HepG2 (cell line): ENCODE measurements around the gene RNF168. TPM values are rescaled to one million over a fixed set of nuclear protein-coding genes. Genes with fewer than 3 reads are reported as not detected.

Experiments
- ATF7-NPFF ChIP-seq: sonication (generic); formaldehyde crosslinking; IDR thresholded peaks from 2 replicates; pipeline ENCODE4 v1.8.1; 2023; ENCODE audit warnings: mild to moderate bottlenecking, low read depth, missing genetic modification reagents, moderate library complexity
- FOXO1 ChIP-seq: sonication (generic); formaldehyde crosslinking; IDR thresholded peaks from 2 replicates; pipeline ENCODE4 v1.4.0; 2020; ENCODE audit warnings: missing genetic modification reagents
- GZF1 ChIP-seq: sonication (generic); formaldehyde crosslinking; IDR thresholded peaks from 2 replicates; pipeline ENCODE4 v1.5.1; 2020; ENCODE audit warnings: mild to moderate bottlenecking, missing genetic modification reagents
- HNF4A ChIP-seq: sonication (generic); formaldehyde crosslinking; IDR thresholded peaks from 2 replicates; pipeline ENCODE4 v1.4.0; 2020; ENCODE audit warnings: missing genetic modification reagents
- HNRNPH1 ChIP-seq: fragments of 200-400 bp; formaldehyde crosslinking; optimal IDR thresholded peaks from 2 replicates; pipeline ENCODE3; 2017; ENCODE audit warnings: mild to moderate bottlenecking, low read depth, low read length
- HNRNPLL ChIP-seq: fragments of 200-400 bp; formaldehyde crosslinking; IDR thresholded peaks from 2 replicates; pipeline ENCODE4 v1.6.1; 2017; ENCODE audit warnings: mild to moderate bottlenecking, low read depth, low read length; ENCODE audit not compliant: poor library complexity, severe bottlenecking
- IRX3 ChIP-seq: sonication (generic); formaldehyde crosslinking; IDR thresholded peaks from 2 replicates; pipeline ENCODE4 v1.8.1; 2023; ENCODE audit warnings: mild to moderate bottlenecking, low read depth, missing genetic modification reagents, borderline replicate concordance
- KMT2B ChIP-seq: IDR thresholded peaks from 2 replicates; pipeline ENCODE4 v1.6.1; 2016; ENCODE audit warnings: missing genetic modification reagents, missing compliant biosample characterization
- MEIS2 ChIP-seq: sonication (generic); formaldehyde crosslinking; IDR thresholded peaks from 2 replicates; pipeline ENCODE4 v1.9.0; 2021; ENCODE audit warnings: mild to moderate bottlenecking, missing genetic modification reagents
- MYC ChIP-seq: sonication (generic); formaldehyde crosslinking; IDR thresholded peaks from 2 replicates; pipeline ENCODE4 v1.9.0; 2021; ENCODE audit warnings: missing genetic modification reagents, borderline replicate concordance
- NFKB2 ChIP-seq: sonication (generic); formaldehyde crosslinking; IDR thresholded peaks from 2 replicates; pipeline ENCODE4 v1.4.0; 2020; ENCODE audit warnings: missing genetic modification reagents, borderline replicate concordance
- NONO ChIP-seq, 2 experiments: fragments of 450-650 bp in 1 of 2; sonication (generic) in 1 of 2; formaldehyde crosslinking in 1 of 2; IDR thresholded peaks in 1 of 2; conservative IDR thresholded peaks in 1 of 2; 2 replicates each; pipeline versions ENCODE4 v1.6.1 to v1.8.0; 2017 to 2022; ENCODE audit warnings: mild to moderate bottlenecking in 1 of 2, missing genetic modification reagents in 1 of 2, moderate library complexity in 1 of 2
- RFX5 ChIP-seq: IDR thresholded peaks from 2 replicates; pipeline ENCODE4 v1.6.1; 2011; ENCODE audit warnings: low read depth, low read length, improper control_type of control experiment
- TBL1XR1 ChIP-seq: fragments of 150-350 bp; IDR thresholded peaks from 2 replicates; pipeline ENCODE4 v1.6.1; 2014; ENCODE audit warnings: borderline replicate concordance, low read length; ENCODE audit not compliant: partially characterized antibody
- ZBTB38 ChIP-seq: sonication (generic); formaldehyde crosslinking; IDR thresholded peaks from 2 replicates; pipeline ENCODE4 v1.5.1; 2020; ENCODE audit warnings: mild to moderate bottlenecking, missing genetic modification reagents
- ZBTB43 ChIP-seq: sonication (generic); formaldehyde crosslinking; conservative IDR thresholded peaks from 2 replicates; pipeline ENCODE4 v1.4.0; 2020; ENCODE audit warnings: missing genetic modification reagents
- ZMAT5 ChIP-seq: sonication (generic); formaldehyde crosslinking; IDR thresholded peaks from 2 replicates; pipeline ENCODE4 v1.5.0; 2020; ENCODE audit warnings: mild to moderate bottlenecking, low read depth, missing genetic modification reagents, borderline replicate concordance
- ZNF124 ChIP-seq: sonication (generic); formaldehyde crosslinking; IDR thresholded peaks from 2 replicates; pipeline ENCODE4 v1.4.0; 2020; ENCODE audit warnings: missing genetic modification reagents
- ZNF180 ChIP-seq: sonication (generic); formaldehyde crosslinking; IDR thresholded peaks from 2 replicates; pipeline ENCODE4 v1.4.0; 2020; ENCODE audit warnings: low read depth, missing genetic modification reagents, borderline replicate concordance
- ZNF20 ChIP-seq: sonication (generic); formaldehyde crosslinking; IDR thresholded peaks from 2 replicates; pipeline ENCODE4 v1.4.0; 2020; ENCODE audit warnings: mild to moderate bottlenecking, moderate library complexity, missing genetic modification reagents
- ZNF414 ChIP-seq: sonication (generic); formaldehyde crosslinking; IDR thresholded peaks from 2 replicates; pipeline ENCODE4 v1.5.0; 2020; ENCODE audit warnings: missing genetic modification reagents
- ZNF501 ChIP-seq: sonication (generic); formaldehyde crosslinking; IDR thresholded peaks from 2 replicates; pipeline ENCODE4 v1.5.1; 2020; ENCODE audit warnings: mild to moderate bottlenecking, moderate library complexity, missing genetic modification reagents
- ZNF564 ChIP-seq: sonication (generic); formaldehyde crosslinking; IDR thresholded peaks from 2 replicates; pipeline ENCODE4 v1.8.1; 2023; ENCODE audit warnings: mild to moderate bottlenecking, missing genetic modification reagents
- ZNF75D ChIP-seq: sonication (generic); formaldehyde crosslinking; IDR thresholded peaks from 2 replicates; pipeline ENCODE4 v1.8.1; 2023; ENCODE audit warnings: missing genetic modification reagents, mild to moderate bottlenecking, borderline replicate concordance
- polyA plus RNA-seq, 8 experiments: library from polyadenylated mRNA; depleted of rRNA in 3 of 8; stranded (reverse) in 7 of 8; unstranded in 1 of 8; fragments of >200 nt; fragmentation: Illumina TruSeq in 4 of 8; extraction: Trizol in 4 of 8; gene quantifications; 2 replicates each; pipeline versions ENCODE4 v1.2.1 to v1.2.3, GENCODE V29; 2011 to 2016; ENCODE audit warnings: low read depth in 4 of 8, missing spikeins in 1 of 8, mixed read lengths in 1 of 8; ENCODE audit not compliant: insufficient read depth in 1 of 8
- total RNA-seq, 5 experiments: library from RNA; depleted of rRNA; stranded (reverse); fragments of >200 nt; fragmentation: Illumina TruSeq; extraction: Trizol; gene quantifications; 2 replicates each; pipeline ENCODE4 v1.2.3, GENCODE V29; 2016; ENCODE audit warnings: low read depth in 1 of 5
- TF ChIP-seq, protein P1 (sequence below): sonication (generic); formaldehyde crosslinking; IDR thresholded peaks from 2 replicates; pipeline ENCODE4 v1.8.0; 2022; ENCODE audit warnings: low read depth, missing genetic modification reagents

RNF168 gene
- total and polyA plus RNA-seq, 2 of the 13 experiments (the other 11 are each of a cell fraction or from before 2014, with no cell fraction given): 3.7 to 22.9 TPM

DNA sequence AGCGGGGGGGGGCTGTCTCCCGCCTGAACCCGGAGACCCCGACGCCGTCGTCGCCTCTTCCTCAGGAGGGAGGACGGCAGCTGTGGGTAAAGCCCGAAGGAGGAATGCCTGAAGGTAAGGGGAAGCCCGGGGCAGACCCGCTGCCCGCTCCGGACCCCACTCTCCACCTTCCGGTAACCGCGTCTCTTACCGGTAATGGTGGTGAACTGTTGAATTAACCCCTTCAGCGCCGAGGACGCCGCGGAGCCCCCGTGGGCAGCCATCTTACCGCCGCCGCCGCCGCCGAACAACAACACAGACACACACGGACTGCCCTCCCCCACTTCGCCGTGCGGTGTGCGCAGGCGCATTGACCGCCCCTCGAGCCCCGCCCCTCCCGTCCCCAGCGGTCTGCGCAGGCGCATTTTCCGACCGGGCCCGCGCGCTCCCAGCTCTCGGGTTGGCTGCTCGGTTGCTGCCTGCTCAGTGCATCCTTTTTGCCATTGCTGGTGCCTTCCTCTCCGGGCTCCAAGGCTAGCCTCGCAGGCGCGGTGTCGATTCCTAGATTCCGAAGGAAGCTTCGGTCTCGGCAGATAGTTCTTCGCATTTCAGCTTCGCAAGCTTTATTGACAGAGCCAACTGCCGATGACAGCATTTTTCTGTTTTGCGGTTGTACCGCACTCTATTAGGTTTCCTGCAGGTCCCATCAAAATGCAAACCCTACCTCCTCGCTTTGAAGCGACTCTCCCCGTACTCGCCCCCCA, 71.3 kb downstream of the RNF168 start, which contains the start of gene UBXN7 (continued):
- no peak for TF ChIP-seq ZMAT5
- TF ChIP-seq NFKB2: peak; percentile 48; the same call in 1 of the 2 replicates
- no peak for TF ChIP-seq GZF1 (CRISPR knock-in tag)
- no peak for TF ChIP-seq NONO (IDR thresholded peaks at IDR 0.05)
- 0 out of 2 replicates have a peak, but pooled peaks have one; percentile 18 for TF ChIP-seq NONO (CRISPR knock-in tag; conservative IDR thresholded peaks at IDR 0.05)
- peak; percentile 74; the same call in 1 of the 2 replicates for TF ChIP-seq FOXO1 (CRISPR knock-in tag)
- 0 out of 2 replicates have a peak, but pooled peaks have one; percentile 9 for TF ChIP-seq ZNF414 (CRISPR knock-in tag)
- TF ChIP-seq ZNF564 (CRISPR knock-in tag): no peak; the same call in 1 of the 2 replicates
- 0 out of 2 replicates have a peak, but pooled peaks have one; percentile 11 for TF ChIP-seq ZBTB38
- 0 out of 2 replicates have a peak, but pooled peaks have one; percentile 31 for TF ChIP-seq ZNF501
- peak; percentile 77 for TF ChIP-seq KMT2B (CRISPR knock-in tag)
- peak; percentile 38; the same call in 1 of the 2 replicates for TF ChIP-seq MEIS2 (CRISPR knock-in tag)
- TF ChIP-seq HNRNPLL: no peak
- TF ChIP-seq ZNF75D (CRISPR knock-in tag): peak; percentile 83; the same call in 1 of the 2 replicates
- TF ChIP-seq, protein P1, sequence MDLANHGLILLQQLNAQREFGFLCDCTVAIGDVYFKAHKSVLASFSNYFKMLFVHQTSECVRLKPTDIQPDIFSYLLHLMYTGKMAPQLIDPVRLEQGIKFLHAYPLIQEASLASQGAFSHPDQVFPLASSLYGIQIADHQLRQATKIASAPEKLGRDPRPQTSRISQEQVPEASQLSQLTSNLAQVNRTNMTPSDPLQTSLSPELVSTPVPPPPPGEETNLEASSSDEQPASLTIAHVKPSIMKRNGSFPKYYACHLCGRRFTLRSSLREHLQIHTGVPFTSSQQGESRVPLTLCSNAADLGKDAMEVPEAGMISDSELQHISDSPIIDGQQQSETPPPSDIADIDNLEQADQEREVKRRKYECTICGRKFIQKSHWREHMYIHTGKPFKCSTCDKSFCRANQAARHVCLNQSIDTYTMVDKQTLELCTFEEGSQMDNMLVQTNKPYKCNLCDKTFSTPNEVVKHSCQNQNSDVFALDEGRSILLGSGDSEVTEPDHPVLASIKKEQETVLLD (CRISPR knock-in tag): peak; percentile 86
- TF ChIP-seq ZNF20: no peak
- TF ChIP-seq HNRNPH1: no peak
- no peak for TF ChIP-seq IRX3
- TF ChIP-seq ZNF180: peak; percentile 46; the same call in 1 of the 2 replicates
- TF ChIP-seq ATF7-NPFF (CRISPR knock-in tag): peak; percentile 70; the same call in 1 of the 2 replicates
- no peak for TF ChIP-seq TBL1XR1
- peak; percentile 59 for TF ChIP-seq RFX5
- peak; percentile 24; the same call in 1 of the 2 replicates for TF ChIP-seq MYC (CRISPR knock-in tag)
- no peak for TF ChIP-seq HNF4A (CRISPR knock-in tag)
- 0 out of 2 replicates have a peak, but pooled peaks have one; percentile 45 for TF ChIP-seq ZNF124
- TF ChIP-seq ZBTB43 (CRISPR knock-in tag): peak; percentile 44; the same call in 1 of the 2 replicates
